Hypothalamus (tissue), 51 donors: ENCODE measurements around the gene CBX5.
"Not testable (repeated sequence)": the region's sequence is repeated elsewhere in the genome, so short reads cannot be mapped to it uniquely, and the experiment has no call there.

Source experiments
- DNase-seq, 51 donors: peaks; one replicate each; lab custom pipeline; 2025; lab: John Stamatoyannopoulos, UW

The CBX5 gene

DNA sequence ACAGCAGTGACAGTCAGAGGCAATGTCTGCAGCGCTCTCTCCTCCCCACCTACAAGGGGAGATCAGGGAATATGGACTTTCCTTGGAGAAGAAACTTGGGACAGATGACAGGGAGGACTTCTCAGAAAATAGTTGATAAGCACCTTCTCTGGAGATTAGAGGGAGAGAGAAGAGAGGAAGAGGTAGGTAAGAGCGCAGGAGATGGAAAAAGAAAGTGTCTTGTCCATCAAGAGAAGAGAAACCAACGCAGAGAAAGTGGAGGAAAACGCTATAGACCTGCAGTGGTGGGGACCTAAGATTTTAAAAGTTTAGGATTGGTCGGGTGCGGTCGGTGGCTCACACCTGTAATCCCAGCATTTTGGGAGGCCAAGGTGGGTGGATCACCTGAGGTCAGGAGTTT, 75.6 kb downstream of the CBX5 start:
- no peak for DNase-seq

DNA sequence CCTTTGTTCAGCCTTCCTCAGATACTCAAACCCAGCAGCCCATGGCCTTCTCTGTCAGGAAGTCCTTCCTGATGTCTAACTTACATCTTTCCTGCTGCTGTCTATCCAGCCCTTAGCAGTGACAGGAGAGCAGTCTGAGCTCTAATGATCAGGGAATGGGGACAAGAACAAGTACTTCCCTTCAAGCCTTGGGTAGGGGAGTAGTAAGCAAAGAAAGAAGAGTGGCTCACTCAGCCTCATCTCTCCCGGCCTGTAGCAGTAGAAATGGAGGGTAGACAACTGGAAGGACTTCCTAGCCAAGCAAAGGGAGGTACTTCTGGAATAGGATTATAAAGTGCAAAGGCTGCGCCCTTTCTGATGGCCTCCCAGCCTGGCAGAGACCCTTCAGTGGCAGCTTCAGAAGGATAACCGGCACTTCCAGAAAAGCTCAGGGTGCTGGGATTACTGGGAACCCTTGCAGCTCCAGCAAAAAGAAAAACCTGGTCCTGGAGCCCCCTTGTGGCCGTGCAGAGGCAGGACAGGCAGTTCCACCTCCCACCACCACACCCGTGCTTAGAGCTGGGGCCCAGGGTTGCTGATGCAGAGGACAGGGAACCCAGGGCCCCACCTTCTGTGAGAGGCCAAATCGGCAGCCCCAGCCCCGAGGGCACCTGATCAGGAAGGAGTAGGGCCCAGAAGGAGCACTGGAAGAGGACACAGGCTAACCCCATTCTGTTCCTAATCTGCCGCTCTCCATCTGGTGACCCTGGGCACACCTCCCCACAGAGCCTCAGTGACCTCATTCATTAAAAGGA, 78.7 kb downstream of the CBX5 start:
- peak in 36 of 51 donors; percentile 1 to 64 (median 16) for DNase-seq

DNA sequence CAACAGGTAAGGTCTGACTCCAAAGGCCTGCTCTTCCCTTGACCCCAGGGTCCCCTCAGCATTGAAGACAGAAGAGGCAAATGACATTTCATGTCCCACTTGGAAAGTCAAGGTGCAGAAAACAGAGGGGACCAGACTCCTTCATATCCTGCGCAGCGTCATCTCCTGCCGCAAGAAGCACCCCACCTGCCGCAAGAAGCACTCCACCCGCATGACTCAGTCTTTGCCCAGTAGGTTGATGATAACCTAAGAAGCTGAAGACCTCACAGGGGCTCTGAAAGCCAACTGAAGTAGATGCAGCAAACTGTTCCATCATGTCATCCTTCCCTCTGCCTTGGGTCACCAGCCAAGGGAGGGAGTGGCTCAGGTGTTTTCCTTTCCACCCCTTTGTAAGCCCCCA, 79.5 kb downstream of the CBX5 start:
- DNase-seq = no peak

DNA sequence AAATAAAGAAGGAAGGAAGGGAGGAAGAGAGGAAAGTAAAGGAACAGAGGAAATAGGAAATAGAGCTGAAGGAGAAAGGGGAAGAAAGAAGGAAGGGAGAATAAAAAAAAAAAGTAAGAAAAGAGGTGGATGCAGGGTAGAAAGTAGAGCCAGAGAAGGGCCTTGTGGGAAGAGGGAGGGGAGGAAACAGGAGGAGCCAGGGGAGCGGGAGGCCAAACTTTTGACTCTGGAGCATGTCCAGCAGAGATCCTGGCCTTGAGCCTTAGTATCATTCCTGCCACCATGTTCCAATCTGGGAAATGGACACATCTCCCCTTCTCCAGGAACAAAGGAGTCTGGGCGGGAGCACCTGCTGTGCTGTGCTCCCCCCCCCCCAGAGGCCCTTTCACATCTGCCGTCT, 80.0 kb downstream of the CBX5 start:
- no peak for DNase-seq

DNA sequence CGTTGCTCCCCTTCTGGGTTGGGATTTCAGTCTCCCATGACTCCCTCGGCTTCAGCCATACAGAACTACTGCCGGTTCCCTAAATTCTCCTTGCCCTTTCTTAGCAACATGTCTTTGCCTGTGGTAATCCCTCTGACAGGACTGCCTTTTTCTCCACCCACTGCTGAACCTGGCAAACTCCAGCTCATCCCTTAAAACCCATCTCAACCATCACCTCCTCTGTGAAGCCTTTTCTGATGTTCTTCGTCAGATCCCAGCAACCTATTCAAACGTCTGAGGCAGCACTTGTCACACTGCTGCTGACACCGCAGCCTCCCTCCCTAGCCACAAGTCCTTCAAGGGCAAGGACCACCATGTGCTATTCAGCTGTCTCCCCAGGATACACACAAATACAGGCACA, 80.9 kb downstream of the CBX5 start:
- DNase-seq = no peak

DNA sequence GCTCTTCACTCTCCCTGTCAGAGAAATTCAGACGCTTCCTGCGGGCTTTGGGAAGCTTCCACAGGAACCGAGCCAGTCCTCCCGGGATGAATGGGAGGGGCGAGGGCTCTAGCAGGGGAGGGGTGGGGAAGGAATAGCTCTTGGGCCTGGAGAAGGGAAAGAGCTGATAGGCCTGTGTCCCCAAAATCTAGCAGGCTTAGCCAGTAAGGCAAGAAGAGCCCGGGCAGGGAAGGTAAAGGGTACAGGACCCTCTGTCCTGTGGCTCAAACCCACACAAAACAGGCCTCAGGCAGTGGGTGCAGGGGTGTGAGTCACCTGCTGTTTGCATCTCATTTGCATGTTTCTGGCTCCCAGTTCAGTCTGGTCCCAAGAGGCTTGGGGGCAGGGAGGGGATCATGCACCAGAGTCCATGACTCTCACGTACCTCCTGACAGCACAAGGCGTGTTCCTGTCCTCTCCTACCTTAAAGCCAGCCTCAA, 82.5 kb downstream of the CBX5 start:
- DNase-seq = no peak

DNA sequence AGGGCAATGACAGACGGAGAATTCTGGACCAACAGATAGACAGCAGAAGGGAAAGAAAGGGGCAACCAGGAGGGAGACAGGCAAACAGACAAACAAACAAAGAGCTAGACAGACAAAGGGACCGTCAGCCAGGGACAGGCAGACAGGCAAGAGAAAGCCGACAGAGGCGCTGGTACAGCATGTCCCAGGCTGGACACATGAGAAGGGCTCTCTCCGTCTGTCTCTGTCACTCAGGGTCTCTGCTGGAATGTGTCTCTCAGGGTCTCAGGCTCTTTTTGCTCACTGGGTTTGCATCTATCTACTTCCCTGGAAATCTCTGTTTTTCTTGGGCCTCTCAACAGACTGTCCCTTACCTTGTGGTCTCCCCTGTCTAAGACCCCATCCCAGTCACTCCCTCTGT, 82.9 kb downstream of the CBX5 start:
- DNase-seq = no peak

DNA sequence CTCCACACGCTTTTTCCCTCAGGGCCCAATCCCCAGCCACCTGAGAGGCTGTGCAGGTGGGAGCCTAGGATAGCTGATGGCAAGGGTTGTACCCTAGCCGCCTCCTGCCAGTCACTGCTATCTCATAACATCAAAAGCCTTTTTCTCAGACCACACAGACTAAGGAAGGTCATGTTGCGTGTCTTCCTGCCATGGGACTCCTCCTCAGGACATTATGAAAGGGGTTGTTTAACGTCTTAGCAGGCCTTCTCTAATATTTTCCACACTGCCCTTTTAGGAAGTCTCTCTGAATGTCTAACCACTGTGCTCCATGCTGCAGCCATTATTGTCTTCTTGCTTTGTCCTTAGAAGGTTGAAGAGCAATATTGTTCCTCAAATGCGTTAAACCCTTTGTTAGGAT, 83.5 kb downstream of the CBX5 start:
- no peak for DNase-seq

DNA sequence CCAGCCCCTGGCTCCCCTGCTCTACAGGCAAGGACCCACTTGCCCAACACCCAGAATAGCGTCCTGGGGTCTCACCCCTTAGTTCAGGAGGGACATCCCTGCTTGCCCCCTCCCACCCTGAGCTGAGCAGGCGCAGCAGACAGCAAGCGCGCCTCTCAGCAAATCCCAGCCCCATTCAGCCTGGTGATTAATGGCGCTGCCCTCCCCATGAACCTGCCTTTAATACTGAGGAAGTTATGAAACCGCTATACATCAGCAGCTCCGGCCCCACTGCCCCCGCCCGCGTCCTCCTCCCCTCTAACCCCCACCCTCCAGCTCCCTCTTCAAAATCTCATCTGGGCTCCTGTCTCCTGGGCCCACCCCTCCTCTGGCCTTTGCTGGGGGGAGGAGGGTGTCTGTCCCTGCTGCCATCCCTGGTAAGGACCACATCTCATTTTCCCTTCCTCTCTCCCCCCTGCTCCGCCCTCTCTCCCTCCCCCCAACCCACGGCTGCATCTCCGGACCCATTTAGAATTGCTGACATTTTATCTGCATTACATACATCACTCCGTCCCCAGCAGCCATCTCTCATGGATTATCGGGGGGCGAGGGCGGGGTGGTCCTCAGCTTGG, 84.1 kb downstream of the CBX5 start:
- DNase-seq = no peak

DNA sequence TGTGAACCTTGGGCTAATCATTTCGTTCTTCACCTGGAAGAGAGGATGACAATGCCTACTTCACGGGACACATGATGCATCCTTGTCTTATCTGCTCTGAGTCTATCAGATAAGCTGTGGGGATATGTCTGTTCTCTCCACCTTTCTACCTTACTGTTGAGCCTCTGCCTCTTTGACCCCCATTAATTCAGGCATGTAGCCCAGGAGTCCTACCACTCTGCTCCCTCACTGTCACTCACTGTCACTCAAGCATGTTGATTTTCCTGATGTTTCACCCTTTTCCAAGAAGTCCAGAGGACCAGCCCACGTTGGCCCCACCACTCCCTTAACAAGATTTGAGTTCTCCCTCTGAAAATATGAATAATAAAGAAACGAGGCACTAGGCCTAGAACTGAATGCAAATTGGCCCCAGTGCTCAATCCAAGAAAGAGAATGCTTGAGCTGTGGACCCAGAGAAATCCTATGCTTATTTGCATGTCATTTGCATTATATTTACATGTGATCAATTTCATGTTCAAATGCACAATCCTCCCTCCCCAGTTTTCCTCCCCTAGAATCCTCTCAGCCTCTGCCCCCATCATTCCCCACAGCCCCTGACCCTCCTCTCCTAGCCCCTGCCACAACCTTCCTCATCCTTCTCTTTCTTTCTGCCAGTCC, 84.7 kb downstream of the CBX5 start:
- no peak for DNase-seq

DNA sequence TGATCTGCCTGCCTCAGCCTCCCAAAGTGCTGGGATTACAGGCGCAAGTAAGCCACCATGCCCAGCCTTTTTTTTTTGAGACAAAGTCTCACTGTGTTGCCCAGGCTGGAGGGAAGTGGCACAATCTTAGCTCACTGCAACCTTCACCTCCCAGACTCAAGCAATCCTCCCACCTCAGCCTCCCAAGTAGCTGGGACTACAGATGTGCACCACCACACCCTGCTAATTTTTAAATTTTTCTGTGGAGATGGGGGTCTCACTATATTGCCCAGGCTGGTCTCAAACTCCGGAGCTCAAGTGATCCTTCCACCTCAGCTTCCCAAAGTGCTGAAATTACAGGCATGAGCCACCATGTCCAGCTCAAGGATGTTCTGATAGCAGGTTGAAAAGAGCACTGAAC, 85.3 kb downstream of the CBX5 start:
- not testable (repeated sequence) for DNase-seq

DNA sequence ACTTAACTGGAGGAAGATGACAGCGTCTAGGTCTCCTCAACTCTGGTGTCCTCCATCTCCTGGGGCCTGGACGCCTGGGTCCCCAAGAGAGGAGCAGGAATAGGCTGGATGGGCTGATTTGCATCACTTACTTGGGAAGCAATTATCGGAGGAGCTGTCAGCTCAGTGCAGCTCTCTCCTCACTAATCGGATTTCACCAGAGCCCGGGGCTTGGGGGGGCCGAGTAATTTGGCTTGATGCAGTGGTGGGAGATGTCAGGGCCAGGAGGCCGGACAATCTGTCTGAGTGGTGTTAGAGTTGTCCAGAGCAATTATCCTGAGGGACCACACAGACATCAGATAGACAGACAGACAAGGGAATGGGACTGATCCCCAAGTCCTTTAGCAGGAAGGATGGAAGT, 86.5 kb downstream of the CBX5 start:
- DNase-seq = no peak

DNA sequence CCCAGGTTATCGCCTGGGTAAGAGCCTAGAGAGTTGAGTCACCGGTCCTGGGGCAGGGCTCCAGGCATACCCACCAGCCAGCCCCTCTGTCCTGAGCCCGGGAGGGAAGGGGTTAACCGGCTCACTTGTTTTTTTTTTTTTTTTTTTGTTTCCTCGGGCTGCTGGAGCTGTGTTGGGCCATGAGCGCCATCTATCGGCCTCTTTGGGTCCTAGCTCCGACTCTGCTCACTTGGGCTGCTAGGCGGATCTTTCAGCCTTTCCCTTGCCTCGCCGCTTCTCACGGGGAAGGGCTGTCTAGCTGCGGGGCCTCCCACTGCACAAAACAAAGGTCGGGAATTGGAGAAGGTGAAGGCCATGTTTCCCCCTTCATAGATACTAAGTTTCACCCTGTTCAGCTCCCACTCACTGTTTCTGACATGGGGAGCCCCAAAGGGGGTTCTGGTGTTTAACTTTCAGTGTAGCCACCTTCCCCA, 88.3 kb downstream of the CBX5 start:
- DNase-seq = peak in 48 of 51 donors; percentile 3 to 78 (median 54)

DNA sequence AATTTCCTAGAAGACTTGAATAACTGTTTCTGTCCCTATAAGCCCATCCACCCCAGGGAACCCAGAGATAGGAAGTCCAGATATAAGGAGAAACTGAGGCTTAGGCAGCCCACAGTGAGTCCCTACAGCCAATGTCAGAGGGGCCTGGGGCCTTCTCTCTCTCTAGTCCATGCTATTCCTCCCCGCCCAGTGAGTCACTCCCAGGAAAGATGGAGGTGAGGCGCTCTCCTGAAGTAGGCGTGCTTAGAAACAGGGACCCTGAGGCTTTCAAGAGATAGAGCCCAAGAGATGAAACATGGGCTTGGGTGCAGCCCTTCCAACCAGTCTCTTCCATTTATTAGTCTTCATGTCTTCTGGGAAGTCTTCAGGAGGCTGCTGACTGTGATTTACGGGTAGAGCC, 88.8 kb downstream of the CBX5 start:
- DNase-seq = no peak

DNA sequence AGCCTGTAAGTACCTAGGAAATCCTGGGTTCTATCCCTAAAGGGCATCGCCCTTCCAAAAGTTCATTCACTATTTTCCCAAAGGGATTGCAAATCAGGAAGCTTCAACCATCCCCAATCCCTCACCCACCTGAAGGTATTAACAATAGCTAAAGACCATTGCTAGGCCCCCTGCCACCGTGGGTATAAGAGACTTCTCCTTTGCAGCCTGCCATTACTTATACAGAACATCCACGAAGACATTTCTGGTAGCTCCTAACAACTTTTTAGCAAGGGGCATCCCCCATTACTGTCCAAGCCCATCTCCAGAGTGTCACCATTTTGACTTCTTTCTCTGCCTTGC, 90.8 kb downstream of the CBX5 start:
- DNase-seq = peak in 2 of 51 donors; percentile 22 to 25

DNA sequence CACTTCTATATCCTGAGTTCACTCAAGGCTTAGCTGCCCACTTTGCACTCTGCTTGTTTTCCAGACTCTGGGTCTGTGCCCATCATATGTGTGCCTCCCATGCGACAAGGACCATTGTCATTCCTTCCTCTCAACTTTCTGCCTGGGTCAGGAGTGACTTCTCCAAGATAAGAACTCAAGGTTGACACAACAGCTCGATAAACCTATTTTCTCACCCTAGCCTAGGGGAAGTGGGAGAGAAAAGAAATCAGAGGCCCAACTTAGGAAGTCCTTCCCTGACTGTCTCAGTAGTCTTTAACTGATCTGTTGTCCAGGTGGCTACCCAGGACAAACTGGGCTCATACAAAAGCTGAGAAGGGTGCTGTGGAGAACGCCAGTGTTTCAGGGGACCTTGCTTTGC, 92.8 kb downstream of the CBX5 start:
- DNase-seq = no peak

DNA sequence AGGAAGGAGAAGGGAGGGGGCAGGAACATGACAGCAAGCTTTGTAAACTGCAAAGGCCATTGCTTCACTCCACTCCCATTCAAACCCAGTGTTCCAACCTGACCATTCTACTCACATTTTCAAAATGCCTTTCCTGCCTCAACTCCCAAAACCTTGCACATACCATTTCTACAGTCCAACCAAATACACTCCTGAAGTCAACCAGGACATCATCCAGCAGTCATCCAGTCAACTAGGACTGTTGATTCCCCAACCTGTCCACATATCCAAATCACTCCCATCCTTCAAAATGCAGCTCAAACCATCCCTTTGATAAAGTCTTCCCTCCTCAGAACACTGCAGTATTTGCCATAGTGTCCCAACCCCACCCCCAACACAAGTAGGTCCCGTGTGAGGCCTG, 94.0 kb downstream of the CBX5 start:
- DNase-seq = no peak

DNA sequence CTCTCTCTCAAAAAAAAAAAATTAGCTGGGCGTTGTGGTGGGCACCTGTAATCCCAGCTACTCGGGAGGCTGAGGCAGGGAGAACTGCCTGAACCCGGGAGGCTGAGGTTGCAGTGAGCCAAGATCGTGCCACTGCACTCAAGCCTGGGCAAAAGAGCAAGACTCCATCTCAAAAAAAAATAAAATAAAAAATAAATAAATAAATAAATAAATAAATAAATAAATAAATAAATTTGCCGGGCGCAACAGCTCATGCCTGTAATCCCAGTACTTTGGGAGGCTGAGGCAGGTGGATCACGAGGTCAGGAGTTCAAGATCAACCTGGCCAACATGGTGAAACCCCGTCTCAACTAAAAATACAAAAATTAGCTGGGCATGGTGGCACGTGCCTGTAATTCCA, 94.6 kb downstream of the CBX5 start:
- not testable (repeated sequence) for DNase-seq

DNA sequence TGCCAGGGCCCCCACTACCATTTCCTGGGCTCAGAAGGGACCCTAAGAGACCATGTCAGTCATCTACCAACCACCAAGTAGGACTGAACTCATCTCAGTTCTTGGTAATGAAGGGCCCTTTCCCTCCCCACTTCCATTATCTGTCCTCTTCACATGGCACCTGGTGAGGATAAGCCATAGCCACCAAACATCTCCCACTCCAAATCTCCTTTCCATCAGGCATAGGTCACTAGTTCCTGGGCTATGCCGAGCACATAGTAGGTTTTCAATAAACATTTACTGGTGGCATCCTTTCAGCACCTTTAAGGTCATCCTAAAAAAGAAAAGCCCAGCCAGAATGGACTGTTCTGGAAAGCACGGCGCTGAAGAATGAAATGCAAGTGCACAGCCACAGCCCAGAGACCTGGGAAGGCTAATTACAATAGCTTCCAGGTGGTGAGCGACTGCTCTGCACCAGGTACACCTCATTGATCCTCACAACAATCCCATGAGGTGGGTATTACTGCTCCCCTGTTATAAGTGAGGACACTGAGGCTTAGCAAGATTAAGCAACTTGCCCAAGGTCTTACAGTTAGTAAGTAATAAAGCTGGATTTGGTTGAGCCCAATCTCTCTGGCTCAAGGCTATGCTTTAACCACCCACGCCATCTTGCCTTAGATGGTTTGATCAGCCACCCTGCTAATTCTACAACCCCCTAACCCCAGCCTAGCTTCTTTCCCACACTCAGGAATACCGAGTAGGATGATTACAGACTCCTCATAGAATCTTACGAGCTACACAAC, 95.7 kb downstream of the CBX5 start:
- DNase-seq = no peak

DNA sequence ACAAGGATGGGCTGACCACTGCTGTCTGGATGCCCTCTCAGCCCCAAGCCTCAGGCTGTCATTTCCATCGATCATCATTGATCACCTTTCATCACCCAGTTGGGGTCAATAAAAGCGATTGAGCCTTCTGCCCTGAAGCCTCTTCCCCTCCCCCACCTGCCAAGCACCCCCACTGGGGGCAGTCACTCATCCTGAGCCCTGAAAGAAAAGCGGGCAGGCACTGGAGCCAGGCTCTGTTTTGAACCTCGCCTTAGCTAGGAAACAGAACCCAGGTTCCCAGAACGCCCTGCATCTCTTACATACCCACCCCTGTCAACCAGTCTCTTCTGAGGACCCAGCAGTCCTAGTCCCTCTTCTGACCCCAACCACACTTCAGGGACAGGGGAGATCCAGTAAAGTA, 96.9 kb downstream of the CBX5 start:
- DNase-seq = no peak

DNA sequence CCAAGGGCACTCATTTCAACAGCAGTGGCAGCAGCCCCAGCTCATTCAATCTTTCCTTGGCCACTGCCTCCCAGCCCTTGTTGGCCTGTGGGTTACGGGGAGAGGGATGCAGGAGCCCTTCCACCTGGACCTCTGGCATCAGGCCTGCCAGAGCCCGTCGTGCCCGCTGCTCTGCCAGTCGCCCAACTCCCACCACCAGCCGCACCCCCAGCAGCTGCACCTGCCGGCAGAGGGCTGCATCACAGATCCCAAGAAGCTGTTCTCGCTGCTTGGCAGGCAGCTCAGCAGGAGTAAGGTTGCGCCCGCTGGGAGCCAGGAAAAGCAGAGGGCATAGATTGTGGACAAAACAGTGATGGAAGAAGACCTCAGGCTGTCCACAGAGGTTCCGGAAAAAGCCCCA, 97.8 kb downstream of the CBX5 start:
- DNase-seq = no peak
